B cell (primary cell): ENCODE data around the gene PURB.

ENCODE experiments used
- EZH2 ChIP-seq: IDR thresholded peaks from 2 replicates; pipeline ENCODE4 v1.6.1; 2012; ENCODE audit warnings: borderline replicate concordance, low read depth, mild to moderate bottlenecking, moderate library complexity, low read length; ENCODE audit not compliant: insufficient read depth, poor library complexity, severe bottlenecking
- TF ChIP-seq, protein P1 (sequence below): fragments of 200-600 bp; IDR thresholded peaks from one replicate; pipeline ENCODE4 v1.8.0; 2022; ENCODE audit warnings: antibody characterized with exemption, mild to moderate bottlenecking

GRCh38 chr7:44884621-44885393, 523 bp downstream of the PURB start:
- TF ChIP-seq, protein P1, sequence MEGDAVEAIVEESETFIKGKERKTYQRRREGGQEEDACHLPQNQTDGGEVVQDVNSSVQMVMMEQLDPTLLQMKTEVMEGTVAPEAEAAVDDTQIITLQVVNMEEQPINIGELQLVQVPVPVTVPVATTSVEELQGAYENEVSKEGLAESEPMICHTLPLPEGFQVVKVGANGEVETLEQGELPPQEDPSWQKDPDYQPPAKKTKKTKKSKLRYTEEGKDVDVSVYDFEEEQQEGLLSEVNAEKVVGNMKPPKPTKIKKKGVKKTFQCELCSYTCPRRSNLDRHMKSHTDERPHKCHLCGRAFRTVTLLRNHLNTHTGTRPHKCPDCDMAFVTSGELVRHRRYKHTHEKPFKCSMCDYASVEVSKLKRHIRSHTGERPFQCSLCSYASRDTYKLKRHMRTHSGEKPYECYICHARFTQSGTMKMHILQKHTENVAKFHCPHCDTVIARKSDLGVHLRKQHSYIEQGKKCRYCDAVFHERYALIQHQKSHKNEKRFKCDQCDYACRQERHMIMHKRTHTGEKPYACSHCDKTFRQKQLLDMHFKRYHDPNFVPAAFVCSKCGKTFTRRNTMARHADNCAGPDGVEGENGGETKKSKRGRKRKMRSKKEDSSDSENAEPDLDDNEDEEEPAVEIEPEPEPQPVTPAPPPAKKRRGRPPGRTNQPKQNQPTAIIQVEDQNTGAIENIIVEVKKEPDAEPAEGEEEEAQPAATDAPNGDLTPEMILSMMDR, result no peak
- no peak for TF ChIP-seq EZH2
